Measurements from ENCODE around the gene TRPM2. TPM values are rescaled to one million over a fixed set of nuclear protein-coding genes. Genes with fewer than 3 reads are reported as not detected.

Gene TRPM2
- total and polyA plus RNA-seq, 2 of the 13 experiments (the other 11 are each of a cell fraction or from before 2014, with no cell fraction given): 0.07 to 0.20 TPM

GRCh38 chr21:44317241-44317782, 36.1 kb upstream of the TRPM2 start:
- 98% methylated on average over 10 of the region's 19 CpGs for WGBS (ENCODE audit: low lambda C conversion rate)
- TF ChIP-seq ZMYM3 (CRISPR knock-in tag; IDR thresholded peaks at IDR 0.05) (no peak), ZBTB39 (CRISPR knock-in tag; IDR thresholded peaks at IDR 0.05) (no peak), TARDBP (CRISPR knock-in tag; IDR thresholded peaks at IDR 0.05) (no peak), ZNF253 (CRISPR knock-in tag; IDR thresholded peaks at IDR 0.05; ENCODE audit: borderline replicate concordance) (no peak), MZF1 (CRISPR knock-in tag; IDR thresholded peaks at IDR 0.05; ENCODE audit: borderline replicate concordance) (no peak), SMAD3 (CRISPR knock-in tag; IDR thresholded peaks at IDR 0.05) (no peak), JDP2 (CRISPR knock-in tag; IDR thresholded peaks at IDR 0.05; ENCODE audit: borderline replicate concordance) (no peak), U2AF2 (IDR thresholded peaks at IDR 0.05; ENCODE audit: low read depth, low read length) (no peak), RORA (CRISPR knock-in tag; IDR thresholded peaks at IDR 0.05) (no peak), EHMT2 (IDR thresholded peaks at IDR 0.05; ENCODE audit: borderline replicate concordance, low read depth, low read length) (no peak), THAP11 (CRISPR knock-in tag; IDR thresholded peaks at IDR 0.05) (no peak), GATAD2A (CRISPR knock-in tag; IDR thresholded peaks at IDR 0.05) (no peak), MYPOP (CRISPR knock-in tag; IDR thresholded peaks at IDR 0.05) (no peak), HNF1A (IDR thresholded peaks at IDR 0.05; ENCODE audit: low read depth) (no peak), HNF1A (CRISPR knock-in tag; IDR thresholded peaks at IDR 0.05; ENCODE audit: borderline replicate concordance) (no peak)
- Histone ChIP-seq H3K9ac (ENCODE audit: insufficient read depth, low read depth, low read length) (no peak overlapping the region), H3K4me2 (ENCODE audit: low read depth, low read length) (no peak overlapping the region), H3K27me3 (ENCODE audit: control insufficient read depth in 1 of 2, insufficient read depth in 2 of 2, low read length in 2 of 2) (no peaks in the 10 kb centered on the region), H3K4me1 (ENCODE audit: insufficient read depth, low read length) (no peaks in the 10 kb centered on the region), H3K4me3 (replicated peaks in 1 of 3; ENCODE audit: insufficient read depth in 1 of 3, low read depth in 2 of 3, low read length in 3 of 3) (no peak overlapping the region), H3K36me3 (replicated peaks in 1 of 2; ENCODE audit: control insufficient read depth in 1 of 2, insufficient read depth in 2 of 2, low read length in 2 of 2) (peaks cover 30 to 48% of the 10 kb centered on the region in 2 experiments; a peak in 4 of 5 replicates), H3K27ac (ENCODE audit: extremely low read length, insufficient read depth, low read length) (no peak overlapping the region), H3K79me2 (ENCODE audit: insufficient read depth, low read length) (no peaks in the 10 kb centered on the region), H2AFZ (ENCODE audit: low read length) (no peak overlapping the region), H4K20me1 (ENCODE audit: insufficient read depth, low read length) (no peaks in the 10 kb centered on the region), H3K9me3 (ENCODE audit: low read length) (no peaks in the 10 kb centered on the region)
- FAIRE-seq: no peak
- intact Hi-C loops (cut with micrococcal nuclease; ENCODE audit: unreplicated experiment): no loop called here
- ATAC-seq: no peak
- CTCF ChIA-PET (ENCODE audit: low intra/inter-chr PET ratio, low total read pairs): no interaction called here
- POLR2A ChIA-PET: no interaction called here
- in situ Hi-C loops (cut with HindIII; ENCODE audit: extremely low pct_ligation_motif_present, low pct_unique_long_range_greater_than_20kb): no loop called here
- no peak for DNase-seq (ENCODE audit: low spot score)
- no TSS peak for BruUV-seq (replicated peaks)

Data from HepG2 (cell line).